Measurements from ENCODE around the gene WNT7B.

The WNT7B gene

DNA sequence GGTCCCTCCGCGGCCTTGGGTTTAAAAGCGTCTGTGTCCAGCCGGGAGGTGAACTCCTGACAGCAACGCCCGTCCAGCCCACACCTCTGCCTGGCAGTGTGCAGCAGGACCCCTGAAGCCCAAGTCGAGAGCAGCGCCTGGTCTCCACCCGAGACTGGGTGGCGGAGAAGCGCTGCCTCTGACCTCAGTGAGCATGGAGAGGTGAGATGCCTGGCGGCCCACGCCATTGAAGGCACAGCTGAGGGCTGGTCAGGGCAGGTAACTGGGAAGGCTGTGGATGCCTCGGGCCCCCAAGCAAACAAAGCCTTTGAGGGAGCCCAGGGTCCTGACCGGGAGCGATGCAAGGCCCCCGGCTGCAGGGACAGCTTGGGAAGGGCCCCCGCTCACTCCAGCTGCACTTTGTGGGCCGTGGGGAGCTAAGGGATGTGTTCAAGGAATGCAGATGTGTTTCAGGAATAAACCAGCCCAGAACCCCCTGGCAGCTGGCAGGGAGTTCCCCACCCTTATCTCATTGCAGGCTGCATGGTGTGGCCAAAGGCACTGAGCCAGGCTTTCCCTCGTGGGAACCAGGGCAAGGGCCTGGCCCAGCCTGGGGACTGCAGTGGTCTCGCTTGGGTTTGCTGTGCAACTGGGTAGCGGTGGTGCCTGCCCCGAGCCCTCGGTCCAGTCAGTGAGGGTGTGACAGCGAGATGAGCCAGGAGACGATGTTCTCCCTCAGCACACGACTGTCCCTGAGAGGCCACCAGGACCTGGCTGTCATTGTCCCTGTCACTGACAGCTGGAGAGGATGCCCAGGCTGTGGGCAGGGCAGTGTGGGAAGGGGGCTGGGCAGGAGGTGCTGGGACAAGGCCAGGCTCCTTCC lies 92.5 kb downstream of the WNT7B start:
- no peak for TF ChIP-seq FOXP2 (optimal IDR thresholded peaks at IDR 0.05; ENCODE audit: control extremely low read depth, extremely low read length, insufficient read depth)
- TF ChIP-seq EZH2 (IDR thresholded peaks at IDR 0.05) = no peak
- no peak for TF ChIP-seq POLR2AphosphoS5 (IDR thresholded peaks at IDR 0.05; ENCODE audit: borderline replicate concordance, low read depth, low read length)
- H3K9ac ChIP-seq (ENCODE audit: insufficient read length) = no peak overlapping the region
- no peaks in the 10 kb centered on the region for H3K9me3 ChIP-seq (ENCODE audit: low read depth, low read length)
- no peak overlapping the region for H3K4me3 ChIP-seq
- H3K36me3 ChIP-seq (ENCODE audit: insufficient read depth, low read length) = no peaks in the 10 kb centered on the region
- no peak for DNase-seq (ENCODE audit: low read depth, low spot score)
- no peak overlapping the region for H3K27ac ChIP-seq

DNA sequence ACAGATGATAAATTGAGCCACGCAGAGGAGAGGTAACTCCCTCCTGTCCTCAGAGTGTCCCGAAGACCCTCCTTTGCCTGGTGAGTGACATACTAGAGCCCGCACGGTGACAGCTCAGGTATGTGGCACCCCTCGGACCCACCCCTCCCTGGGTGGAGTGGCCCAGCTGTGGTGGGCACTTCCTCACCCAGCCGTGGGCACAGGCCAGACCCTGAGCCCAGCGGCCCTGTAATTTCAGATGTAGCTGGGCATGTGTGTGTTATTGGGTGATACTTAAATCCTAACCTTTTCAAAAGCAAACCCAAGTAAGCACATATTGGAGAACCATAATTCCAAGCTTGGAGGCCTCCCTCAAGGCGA lies 93.2 kb downstream of the WNT7B start:
- H3K9ac ChIP-seq (ENCODE audit: insufficient read length) = no peak overlapping the region
- H3K36me3 ChIP-seq (ENCODE audit: insufficient read depth, low read length) = no peaks in the 10 kb centered on the region
- DNase-seq (ENCODE audit: low read depth, low spot score) = no peak
- H3K9me3 ChIP-seq (ENCODE audit: low read depth, low read length) = no peaks in the 10 kb centered on the region
- no peak overlapping the region for H3K27ac ChIP-seq
- no peak for TF ChIP-seq POLR2AphosphoS5 (IDR thresholded peaks at IDR 0.05; ENCODE audit: borderline replicate concordance, low read depth, low read length)
- no peak for TF ChIP-seq EZH2 (IDR thresholded peaks at IDR 0.05)
- no peak for TF ChIP-seq FOXP2 (optimal IDR thresholded peaks at IDR 0.05; ENCODE audit: control extremely low read depth, extremely low read length, insufficient read depth)
- H3K4me3 ChIP-seq = no peak overlapping the region

DNA sequence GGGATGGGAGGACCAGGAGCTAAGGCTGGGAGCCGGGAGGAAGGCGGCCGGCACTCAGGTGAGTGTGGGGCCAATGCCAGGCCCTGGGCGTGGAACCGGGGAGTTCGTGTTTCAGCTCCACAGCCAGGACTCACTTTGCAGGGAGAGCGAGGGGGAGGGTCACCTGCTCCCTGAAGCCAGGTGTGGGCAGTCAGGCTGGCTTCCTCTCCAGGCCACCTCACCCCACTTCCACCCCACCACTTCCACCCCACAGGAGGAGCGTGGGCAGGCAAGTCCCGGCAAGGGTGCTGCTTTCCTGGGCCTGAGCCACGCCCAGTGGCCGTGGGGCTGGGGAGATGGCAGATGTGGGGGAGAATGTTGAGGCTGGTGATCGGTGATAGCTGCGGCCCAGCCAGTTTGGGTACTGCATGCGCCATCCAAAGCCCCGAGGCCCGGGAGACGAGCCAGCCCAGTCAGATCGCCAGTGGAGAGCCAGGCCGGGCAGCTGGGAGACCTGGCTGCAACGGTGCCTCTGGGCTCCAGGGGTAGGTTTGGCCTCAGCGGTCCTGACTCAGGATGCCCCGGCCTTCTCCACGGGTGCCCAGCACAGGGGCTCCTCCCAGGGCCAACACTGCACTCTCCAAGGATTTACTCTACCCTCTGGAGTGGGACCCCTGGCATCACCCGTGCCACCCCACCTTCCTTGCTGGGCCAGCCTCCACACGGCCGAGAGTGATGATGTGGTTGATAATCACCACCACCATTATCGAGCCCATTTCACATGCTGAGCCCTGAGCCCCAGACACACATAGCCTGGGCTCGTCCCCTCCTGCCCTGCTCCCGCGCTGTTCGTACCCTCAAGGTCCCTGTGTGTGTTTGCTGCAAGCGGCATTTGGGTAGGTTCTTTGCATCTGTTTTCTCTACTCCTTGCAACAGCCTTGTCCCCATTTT lies 93.8 kb downstream of the WNT7B start:
- DNase-seq (ENCODE audit: low read depth, low spot score) = no peak
- no peak for TF ChIP-seq EZH2 (IDR thresholded peaks at IDR 0.05)
- no peak for TF ChIP-seq POLR2AphosphoS5 (IDR thresholded peaks at IDR 0.05; ENCODE audit: borderline replicate concordance, low read depth, low read length)
- no peak for TF ChIP-seq FOXP2 (optimal IDR thresholded peaks at IDR 0.05; ENCODE audit: control extremely low read depth, extremely low read length, insufficient read depth)
- no peak overlapping the region for H3K27ac ChIP-seq

DNA sequence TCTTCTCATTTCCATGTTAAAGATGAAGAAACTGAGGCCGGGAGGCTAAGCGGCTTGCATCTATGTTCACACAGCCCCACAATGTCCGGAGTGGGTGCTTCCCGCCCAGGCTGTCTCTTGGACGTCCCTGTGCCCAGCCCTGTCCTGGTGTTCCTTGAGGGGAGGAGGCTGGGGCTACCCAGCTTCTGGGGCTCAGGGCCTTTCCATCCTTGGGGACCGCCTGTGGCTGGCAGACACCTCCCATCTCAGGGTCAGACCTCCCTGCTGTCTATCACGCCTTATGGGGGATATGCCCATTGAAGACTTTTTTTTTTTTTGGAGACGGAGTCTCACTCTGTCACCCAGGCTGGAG lies 95.5 kb downstream of the WNT7B start:
- DNase-seq (ENCODE audit: low read depth, low spot score) = no peak
- H3K4me3 ChIP-seq = no peak overlapping the region
- H3K36me3 ChIP-seq (ENCODE audit: insufficient read depth, low read length) = no peaks in the 10 kb centered on the region
- no peak overlapping the region for H3K9ac ChIP-seq (ENCODE audit: insufficient read length)
- no peak for TF ChIP-seq EZH2 (IDR thresholded peaks at IDR 0.05)
- no peak for TF ChIP-seq FOXP2 (optimal IDR thresholded peaks at IDR 0.05; ENCODE audit: control extremely low read depth, extremely low read length, insufficient read depth)
- TF ChIP-seq POLR2AphosphoS5 (IDR thresholded peaks at IDR 0.05; ENCODE audit: borderline replicate concordance, low read depth, low read length) = no peak
- no peaks in the 10 kb centered on the region for H3K9me3 ChIP-seq (ENCODE audit: low read depth, low read length)
- H3K27ac ChIP-seq = no peak overlapping the region

More for the DNA sequence above, 93.8 kb downstream of the WNT7B start:
- Histone ChIP-seq H3K9me3 (ENCODE audit: low read depth, low read length) (no peaks in the 10 kb centered on the region), H3K4me3 (no peak overlapping the region), H3K9ac (ENCODE audit: insufficient read length) (no peak overlapping the region), H3K36me3 (ENCODE audit: insufficient read depth, low read length) (no peaks in the 10 kb centered on the region)

DNA sequence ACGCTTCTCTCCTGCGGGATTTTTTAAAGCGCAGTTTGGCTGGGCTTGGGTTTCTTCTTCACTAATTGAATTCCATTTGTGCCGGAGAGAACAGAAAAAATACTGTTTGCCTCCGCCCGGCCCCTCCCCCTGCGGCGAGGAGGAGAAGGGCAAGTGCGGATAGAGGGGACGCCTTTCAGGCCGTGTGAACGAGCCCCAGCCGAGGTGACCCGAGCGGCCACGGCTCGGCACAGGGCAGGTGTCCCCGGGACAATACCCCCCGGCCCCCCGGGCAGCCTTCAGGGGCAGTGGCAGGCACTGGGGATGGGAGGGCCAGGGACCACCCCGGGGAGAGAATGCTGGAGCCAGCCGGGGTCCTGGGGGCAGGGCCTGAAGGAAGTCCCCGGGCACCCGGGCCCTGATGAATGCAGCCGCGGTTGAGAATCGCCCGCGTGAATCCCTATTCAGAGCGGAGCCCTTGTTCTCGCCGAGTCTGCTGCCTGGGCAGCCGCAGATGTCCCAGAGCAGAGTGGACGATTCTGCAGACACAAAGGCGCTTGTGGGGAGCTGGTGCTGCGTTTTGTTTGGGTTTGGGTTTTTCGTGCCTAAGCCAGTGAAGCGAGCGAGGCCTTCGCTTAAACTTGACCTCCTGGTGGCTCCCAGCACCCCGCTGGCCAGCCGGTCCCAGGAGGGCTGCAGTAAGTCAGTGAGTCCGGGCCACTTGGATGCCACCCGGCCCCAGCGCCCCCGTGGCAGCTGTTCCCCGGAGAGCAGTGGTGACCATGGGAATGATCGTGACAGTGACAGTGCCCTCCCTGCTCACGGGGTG lies 96.0 kb downstream of the WNT7B start:
- no peak for DNase-seq (ENCODE audit: low read depth, low spot score)
- H3K36me3 ChIP-seq (ENCODE audit: insufficient read depth, low read length) = no peaks in the 10 kb centered on the region
- H3K27ac ChIP-seq = no peak overlapping the region
- no peaks in the 10 kb centered on the region for H3K9me3 ChIP-seq (ENCODE audit: low read depth, low read length)
- TF ChIP-seq POLR2AphosphoS5 (IDR thresholded peaks at IDR 0.05; ENCODE audit: borderline replicate concordance, low read depth, low read length) (no peak), FOXP2 (optimal IDR thresholded peaks at IDR 0.05; ENCODE audit: control extremely low read depth, extremely low read length, insufficient read depth) (no peak), EZH2 (IDR thresholded peaks at IDR 0.05) (peak; percentile 62)
- no peak overlapping the region for H3K4me3 ChIP-seq
- no peak overlapping the region for H3K9ac ChIP-seq (ENCODE audit: insufficient read length)

DNA sequence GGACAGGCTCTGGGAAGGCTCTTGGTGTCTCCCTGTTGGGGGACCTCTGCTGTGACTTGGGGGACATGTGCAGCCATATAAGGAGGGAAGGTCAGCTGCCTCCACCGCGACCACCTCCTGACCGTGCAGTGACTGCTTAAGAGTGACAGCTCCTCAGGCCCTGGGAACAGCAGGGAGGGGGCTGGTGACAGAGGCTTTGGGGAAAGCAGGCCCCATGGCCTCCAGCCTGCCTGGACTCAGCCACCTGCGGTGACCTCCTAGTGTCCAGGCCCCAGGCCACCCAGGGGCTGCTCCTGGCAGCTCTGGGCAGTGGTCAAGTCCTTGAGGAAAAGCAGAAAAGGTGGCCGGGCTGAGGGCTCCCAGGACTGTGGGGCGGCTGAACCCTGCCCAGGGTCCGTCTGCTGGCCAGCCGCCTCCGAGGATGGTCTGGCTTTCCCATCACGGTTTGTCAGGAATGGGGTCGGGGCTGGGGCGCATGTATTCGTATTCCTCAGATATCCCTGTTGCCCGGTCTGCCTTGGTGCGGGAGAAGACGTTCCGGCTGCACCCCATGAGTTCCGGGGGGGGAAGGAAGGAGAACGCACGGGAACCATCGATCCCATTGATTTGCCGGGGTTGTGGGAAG lies 96.8 kb downstream of the WNT7B start:
- no peak for TF ChIP-seq EZH2 (IDR thresholded peaks at IDR 0.05)
- TF ChIP-seq FOXP2 (optimal IDR thresholded peaks at IDR 0.05; ENCODE audit: control extremely low read depth, extremely low read length, insufficient read depth) = no peak
- TF ChIP-seq POLR2AphosphoS5 (IDR thresholded peaks at IDR 0.05; ENCODE audit: borderline replicate concordance, low read depth, low read length) = no peak
- DNase-seq (ENCODE audit: low read depth, low spot score) = no peak
- Histone ChIP-seq H3K4me3 (no peak overlapping the region), H3K9me3 (ENCODE audit: low read depth, low read length) (no peaks in the 10 kb centered on the region), H3K36me3 (ENCODE audit: insufficient read depth, low read length) (no peaks in the 10 kb centered on the region), H3K9ac (ENCODE audit: insufficient read length) (no peak overlapping the region), H3K27ac (no peak overlapping the region)

DNA sequence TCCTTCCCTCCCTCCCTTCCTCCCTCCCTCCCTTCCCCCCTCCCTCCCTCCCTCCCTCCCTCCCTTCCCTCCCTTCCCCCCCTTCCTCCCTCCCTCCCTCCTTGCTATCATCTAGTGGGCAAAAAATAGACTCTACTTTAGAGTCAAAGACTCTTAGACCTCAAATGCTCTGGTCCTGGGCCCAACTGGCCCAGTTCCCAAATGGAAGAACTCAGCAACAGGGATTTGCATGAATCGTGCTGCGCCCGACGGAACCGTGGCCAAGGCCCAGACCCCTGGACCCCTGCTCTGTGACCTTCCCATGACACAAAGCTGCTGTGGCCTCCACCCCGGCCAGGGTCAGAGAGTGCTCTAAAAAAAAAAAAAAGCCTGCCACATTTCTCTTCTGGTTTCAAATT lies 97.4 kb downstream of the WNT7B start:
- no peak for DNase-seq (ENCODE audit: low read depth, low spot score)
- H3K4me3 ChIP-seq = no peak overlapping the region
- no peak overlapping the region for H3K27ac ChIP-seq
- TF ChIP-seq FOXP2 (optimal IDR thresholded peaks at IDR 0.05; ENCODE audit: control extremely low read depth, extremely low read length, insufficient read depth) = no peak
- no peak for TF ChIP-seq EZH2 (IDR thresholded peaks at IDR 0.05)
- TF ChIP-seq POLR2AphosphoS5 (IDR thresholded peaks at IDR 0.05; ENCODE audit: borderline replicate concordance, low read depth, low read length) = no peak
- no peaks in the 10 kb centered on the region for H3K9me3 ChIP-seq (ENCODE audit: low read depth, low read length)
- H3K9ac ChIP-seq (ENCODE audit: insufficient read length) = no peak overlapping the region
- H3K36me3 ChIP-seq (ENCODE audit: insufficient read depth, low read length) = no peaks in the 10 kb centered on the region
